ENCODE measurements around the gene MUCL1.

Gene MUCL1

GRCh38 chr12:54863948-54864618 lies 9.8 kb downstream of the MUCL1 start:
- ATAC-seq = no peak

GRCh38 chr12:54865683-54866324 lies 11.5 kb downstream of the MUCL1 start:
- TF ChIP-seq SNAI2 (CRISPR knock-in tag; IDR thresholded peaks at IDR 0.05) (no peak), BACH2 (CRISPR knock-in tag; IDR thresholded peaks at IDR 0.05; ENCODE audit: borderline replicate concordance) (no peak), RARB (CRISPR knock-in tag; IDR thresholded peaks at IDR 0.05) (no peak), PATZ1 (CRISPR knock-in tag; IDR thresholded peaks at IDR 0.05; ENCODE audit: borderline replicate concordance) (no peak), TCF4 (CRISPR knock-in tag; IDR thresholded peaks at IDR 0.05; ENCODE audit: borderline replicate concordance) (no peak), ZFP3 (CRISPR knock-in tag; IDR thresholded peaks at IDR 0.05) (no peak), ESRRG (CRISPR knock-in tag; IDR thresholded peaks at IDR 0.05) (no peak), GLIS3 (CRISPR knock-in tag; IDR thresholded peaks at IDR 0.05) (no peak), ZNF565 (CRISPR knock-in tag; conservative IDR thresholded peaks at IDR 0.05; ENCODE audit: low read depth) (no peak), ZFP30 (CRISPR knock-in tag; IDR thresholded peaks at IDR 0.05) (no peak)
- no peak for ATAC-seq

More at GRCh38 chr12:54863948-54864618, 9.8 kb downstream of the MUCL1 start:
- TF ChIP-seq TCF4 (CRISPR knock-in tag; IDR thresholded peaks at IDR 0.05; ENCODE audit: borderline replicate concordance) (no peak), ESRRG (CRISPR knock-in tag; IDR thresholded peaks at IDR 0.05) (no peak), OSR1 (CRISPR knock-in tag; IDR thresholded peaks at IDR 0.05) (no peak)

- TF ChIP-seq TSHZ2 (CRISPR knock-in tag; IDR thresholded peaks at IDR 0.05) (no peak), PPARA (CRISPR knock-in tag; IDR thresholded peaks at IDR 0.05; ENCODE audit: borderline replicate concordance) (no peak), PATZ1 (CRISPR knock-in tag; IDR thresholded peaks at IDR 0.05; ENCODE audit: borderline replicate concordance) (no peak), SNAI2 (CRISPR knock-in tag; IDR thresholded peaks at IDR 0.05) (no peak), ZC3H10 (CRISPR knock-in tag; IDR thresholded peaks at IDR 0.05) (no peak), GLIS3 (CRISPR knock-in tag; IDR thresholded peaks at IDR 0.05) (no peak), POU6F1 (CRISPR knock-in tag; IDR thresholded peaks at IDR 0.05; ENCODE audit: borderline replicate concordance, low read depth) (no peak), ZFP30 (CRISPR knock-in tag; IDR thresholded peaks at IDR 0.05) (no peak), TOX (CRISPR knock-in tag; IDR thresholded peaks at IDR 0.05; ENCODE audit: borderline replicate concordance) (no peak), ESRRG (CRISPR knock-in tag; IDR thresholded peaks at IDR 0.05) (no peak), RARB (CRISPR knock-in tag; IDR thresholded peaks at IDR 0.05) (no peak), ZNF70 (CRISPR knock-in tag; IDR thresholded peaks at IDR 0.05) (no peak), OSR1 (CRISPR knock-in tag; IDR thresholded peaks at IDR 0.05) (no peak), BACH2 (CRISPR knock-in tag; IDR thresholded peaks at IDR 0.05; ENCODE audit: borderline replicate concordance) (no peak), TCF4 (CRISPR knock-in tag; IDR thresholded peaks at IDR 0.05; ENCODE audit: borderline replicate concordance) (no peak), ARNTL (CRISPR knock-in tag; IDR thresholded peaks at IDR 0.05; ENCODE audit: borderline replicate concordance, low read depth) (no peak), CREB5 (CRISPR knock-in tag; IDR thresholded peaks at IDR 0.05; ENCODE audit: low read depth) (no peak), ZNF8 (CRISPR knock-in tag; IDR thresholded peaks at IDR 0.05) (no peak), CSDC2 (CRISPR knock-in tag; IDR thresholded peaks at IDR 0.05) (no peak)
Measured at GRCh38 chr12:54868690-54869089, 14.4 kb downstream of the MUCL1 start.

More at GRCh38 chr12:54868690-54869089, 14.4 kb downstream of the MUCL1 start:
- ATAC-seq = no peak

All from SK-N-SH treated with all-trans-retinoic acid at 6 μM for 48 hours (cell line).